LNCAP (cell line): Measurements from ENCODE around the gene SHISAL1.

Experiments
- TF ChIP-seq, protein P1 (sequence below): fragments of 450-650 bp; IDR thresholded peaks from 2 replicates; pipeline ENCODE4 v1.5.1; 2017; ENCODE audit warnings: mild to moderate bottlenecking

SHISAL1 gene

DNA sequence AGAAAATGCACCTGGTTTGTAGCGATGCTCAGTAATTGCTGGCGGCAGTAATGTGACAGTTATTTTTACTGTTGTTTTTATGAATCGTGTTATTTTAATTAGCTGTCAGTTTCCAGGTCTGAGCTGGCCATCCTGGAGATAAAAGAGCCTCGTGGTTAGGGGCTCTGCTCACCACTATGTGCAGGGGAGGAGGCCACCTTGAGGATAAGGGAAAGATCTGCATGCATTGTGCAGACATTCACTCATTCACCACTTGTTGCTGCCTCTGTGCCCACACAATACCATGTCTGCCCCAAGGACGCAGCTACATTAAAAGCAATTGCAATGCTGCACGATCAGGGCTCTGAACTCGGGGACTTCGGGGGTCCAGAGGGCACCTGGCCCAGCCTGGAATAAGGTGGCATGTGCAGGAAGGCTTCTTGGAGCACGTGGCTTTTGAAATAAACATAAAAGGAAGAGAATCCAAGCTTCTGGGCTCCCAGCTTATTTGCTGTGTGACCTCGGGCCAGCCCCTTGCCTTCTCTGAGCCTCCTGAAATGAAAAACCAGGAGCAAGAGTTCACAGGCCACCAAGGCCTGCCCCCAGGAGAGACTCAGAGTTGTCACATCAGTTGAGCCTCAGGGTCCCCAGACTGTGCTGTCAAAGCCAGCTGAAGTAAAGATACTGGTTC, 44.7 kb upstream of the SHISAL1 start:
- TF ChIP-seq, protein P1, sequence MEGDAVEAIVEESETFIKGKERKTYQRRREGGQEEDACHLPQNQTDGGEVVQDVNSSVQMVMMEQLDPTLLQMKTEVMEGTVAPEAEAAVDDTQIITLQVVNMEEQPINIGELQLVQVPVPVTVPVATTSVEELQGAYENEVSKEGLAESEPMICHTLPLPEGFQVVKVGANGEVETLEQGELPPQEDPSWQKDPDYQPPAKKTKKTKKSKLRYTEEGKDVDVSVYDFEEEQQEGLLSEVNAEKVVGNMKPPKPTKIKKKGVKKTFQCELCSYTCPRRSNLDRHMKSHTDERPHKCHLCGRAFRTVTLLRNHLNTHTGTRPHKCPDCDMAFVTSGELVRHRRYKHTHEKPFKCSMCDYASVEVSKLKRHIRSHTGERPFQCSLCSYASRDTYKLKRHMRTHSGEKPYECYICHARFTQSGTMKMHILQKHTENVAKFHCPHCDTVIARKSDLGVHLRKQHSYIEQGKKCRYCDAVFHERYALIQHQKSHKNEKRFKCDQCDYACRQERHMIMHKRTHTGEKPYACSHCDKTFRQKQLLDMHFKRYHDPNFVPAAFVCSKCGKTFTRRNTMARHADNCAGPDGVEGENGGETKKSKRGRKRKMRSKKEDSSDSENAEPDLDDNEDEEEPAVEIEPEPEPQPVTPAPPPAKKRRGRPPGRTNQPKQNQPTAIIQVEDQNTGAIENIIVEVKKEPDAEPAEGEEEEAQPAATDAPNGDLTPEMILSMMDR = no peak

DNA sequence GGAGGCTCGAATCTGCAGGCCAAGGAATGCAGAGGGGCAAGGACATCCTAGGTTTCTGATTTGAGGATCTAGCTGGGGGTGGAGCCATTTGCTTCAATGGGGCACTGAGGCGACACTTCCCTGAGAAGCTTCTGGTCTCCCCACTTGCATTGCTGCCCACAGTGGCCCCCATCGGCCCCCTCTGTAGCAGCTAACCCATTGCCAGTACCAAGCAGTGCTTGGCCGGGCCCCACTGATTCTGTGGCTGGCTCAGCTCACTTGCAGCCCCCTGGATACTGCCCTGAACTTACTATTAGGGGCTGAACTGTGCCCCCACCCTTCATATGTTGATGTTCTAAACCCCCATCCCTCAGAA, 42.9 kb upstream of the SHISAL1 start:
- TF ChIP-seq, protein P1 = no peak

DNA sequence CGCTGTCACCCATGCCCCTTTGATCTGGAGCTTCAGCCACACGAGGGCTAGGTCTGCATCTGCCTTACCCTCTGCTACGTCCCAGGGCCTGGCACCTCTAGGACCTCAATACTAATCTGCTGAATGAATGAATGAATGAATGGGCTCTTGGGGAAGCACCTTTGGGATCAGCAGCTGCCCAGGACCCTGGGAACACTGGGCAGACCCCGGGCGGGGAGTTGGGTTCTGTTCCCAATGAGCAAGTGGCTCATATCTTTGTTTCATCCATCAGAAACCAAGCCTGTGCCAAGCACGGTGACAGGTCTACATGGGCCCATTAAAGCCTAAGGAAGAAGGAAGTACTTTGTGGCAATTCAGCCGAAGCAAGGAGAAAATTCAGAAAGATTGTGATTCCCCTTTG, 41.5 kb upstream of the SHISAL1 start:
- TF ChIP-seq, protein P1 = no peak

DNA sequence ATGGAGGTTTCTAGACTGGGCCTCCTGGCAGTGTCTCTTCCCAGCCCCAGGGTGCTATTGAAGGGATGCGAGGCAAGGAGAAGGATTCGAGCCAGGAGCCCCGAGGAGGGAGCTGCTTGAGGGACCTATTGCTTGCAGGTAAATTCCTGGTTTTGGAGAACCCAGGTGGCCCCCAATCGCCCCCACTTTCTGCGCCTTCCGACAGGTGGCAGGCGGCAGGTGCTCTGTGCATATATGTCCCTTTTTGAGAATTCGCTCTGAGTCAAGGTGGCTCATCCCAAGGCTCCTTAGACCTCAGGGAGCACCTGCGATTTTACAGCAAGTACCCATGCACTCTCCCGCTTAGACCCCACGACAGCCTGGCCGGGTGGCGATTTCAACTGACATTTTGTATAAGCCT, 40.3 kb upstream of the SHISAL1 start:
- TF ChIP-seq, protein P1 = no peak

DNA sequence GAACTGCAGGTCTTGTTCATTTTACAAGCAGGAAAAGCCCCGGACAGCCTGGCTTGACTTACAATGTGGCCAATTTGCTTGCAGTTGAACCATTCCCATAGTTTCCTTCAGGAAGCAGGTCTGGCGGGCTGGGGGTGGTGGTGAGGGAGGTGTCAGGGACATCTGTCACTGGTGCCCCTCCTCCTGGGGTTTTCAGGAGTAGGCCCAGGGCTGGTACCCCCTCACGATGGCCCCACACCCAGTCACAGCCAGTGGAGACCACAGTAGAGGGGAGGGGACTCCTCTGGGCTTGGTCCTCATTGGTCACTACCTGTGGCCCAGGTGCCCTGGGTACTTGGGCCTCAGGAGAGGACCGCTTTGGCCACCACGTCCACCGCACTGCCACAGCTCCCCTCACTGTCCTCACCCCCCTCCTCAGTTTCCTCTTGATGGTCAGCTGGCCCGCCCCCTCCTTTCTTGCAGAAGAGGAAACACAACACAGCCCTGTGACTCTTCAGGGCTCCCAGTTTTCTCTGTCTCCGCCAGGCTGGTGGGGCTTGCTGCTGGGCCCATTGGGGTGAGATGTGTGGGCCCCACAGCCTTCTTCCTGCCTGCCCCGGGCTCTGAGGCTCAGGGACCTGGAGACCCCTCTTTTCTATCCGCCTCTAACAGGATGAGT, 39.8 kb upstream of the SHISAL1 start:
- TF ChIP-seq, protein P1 = no peak

- TF ChIP-seq, protein P1 = no peak
These were observed 39.1 kb upstream of the SHISAL1 start for GRCh38 chr22:44351685-44352377.

- TF ChIP-seq, protein P1 = no peak
These were observed 38.3 kb upstream of the SHISAL1 start for GRCh38 chr22:44351037-44351436.
